GM18868 (cell line): Measurements from ENCODE around the gene CBLB.
"Not testable (repeated sequence)": the region's sequence is repeated elsewhere in the genome, so short reads cannot be mapped to it uniquely, and the experiment has no call there.

Experiments used
- ATAC-seq: cut with Tn5 transposase; IDR thresholded peaks from one replicate; pipeline ENCODE4 v1.9.1; 2021; ENCODE audit warnings: mild to moderate bottlenecking, moderate library complexity; ENCODE audit not compliant: unreplicated experiment

CBLB gene

GRCh38 chr3:105762749-105763658 lies 105.8 kb downstream of the CBLB start:
- ATAC-seq = no peak

DNA sequence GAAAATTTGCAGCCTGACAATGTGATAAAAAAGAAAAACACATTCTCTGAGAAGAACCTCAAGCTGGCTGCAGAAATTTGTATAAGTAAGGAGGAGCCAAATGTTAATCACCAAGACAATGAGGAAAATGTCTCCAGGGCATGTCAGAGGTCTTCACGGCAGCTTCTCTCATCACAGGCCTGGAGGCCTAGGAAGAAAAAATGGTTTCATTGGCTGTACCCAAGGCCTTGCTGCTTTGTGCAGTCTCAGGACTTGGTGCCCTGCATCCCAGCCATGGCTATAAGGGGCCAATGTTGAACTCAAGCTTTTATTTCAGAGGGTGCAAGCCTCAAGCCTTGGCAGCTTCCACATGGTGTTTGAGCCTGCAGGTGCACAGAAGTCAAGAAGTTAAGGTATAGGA lies 106.6 kb downstream of the CBLB start:
- ATAC-seq = not testable (repeated sequence)

DNA sequence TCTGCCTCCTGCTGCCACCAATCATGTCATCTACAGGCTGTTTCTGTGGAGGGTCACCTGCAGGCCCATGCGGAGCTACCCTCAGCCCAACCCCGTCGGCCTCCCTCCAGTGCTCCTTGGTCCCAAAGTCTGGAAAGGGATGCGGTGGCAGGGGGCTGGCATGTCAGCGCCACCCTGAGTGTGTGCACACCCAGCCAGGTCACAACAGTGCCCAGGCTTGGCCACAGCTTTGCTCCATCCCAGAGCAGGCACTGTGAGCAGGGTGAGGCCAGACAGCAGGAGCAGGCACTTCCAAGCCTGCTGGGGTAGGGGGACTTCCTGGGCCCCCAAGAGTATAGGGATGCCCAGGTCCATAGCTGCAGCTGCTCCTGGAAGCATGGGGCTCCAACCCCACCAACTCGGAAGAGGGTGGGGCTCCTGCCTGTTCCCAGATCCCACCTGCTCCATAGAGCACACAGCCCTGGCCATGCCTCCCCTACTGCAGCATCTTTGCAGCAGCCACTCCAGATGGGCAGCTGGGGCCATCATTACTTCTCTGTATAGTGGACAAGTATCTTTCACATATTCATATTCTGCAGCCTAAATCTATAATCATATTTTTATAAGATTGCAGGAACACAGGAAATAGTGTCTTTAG lies 109.3 kb downstream of the CBLB start:
- no peak for ATAC-seq

- no peak for ATAC-seq
Measured at GRCh38 chr3:105758451-105758850, 110.4 kb downstream of the CBLB start.

DNA sequence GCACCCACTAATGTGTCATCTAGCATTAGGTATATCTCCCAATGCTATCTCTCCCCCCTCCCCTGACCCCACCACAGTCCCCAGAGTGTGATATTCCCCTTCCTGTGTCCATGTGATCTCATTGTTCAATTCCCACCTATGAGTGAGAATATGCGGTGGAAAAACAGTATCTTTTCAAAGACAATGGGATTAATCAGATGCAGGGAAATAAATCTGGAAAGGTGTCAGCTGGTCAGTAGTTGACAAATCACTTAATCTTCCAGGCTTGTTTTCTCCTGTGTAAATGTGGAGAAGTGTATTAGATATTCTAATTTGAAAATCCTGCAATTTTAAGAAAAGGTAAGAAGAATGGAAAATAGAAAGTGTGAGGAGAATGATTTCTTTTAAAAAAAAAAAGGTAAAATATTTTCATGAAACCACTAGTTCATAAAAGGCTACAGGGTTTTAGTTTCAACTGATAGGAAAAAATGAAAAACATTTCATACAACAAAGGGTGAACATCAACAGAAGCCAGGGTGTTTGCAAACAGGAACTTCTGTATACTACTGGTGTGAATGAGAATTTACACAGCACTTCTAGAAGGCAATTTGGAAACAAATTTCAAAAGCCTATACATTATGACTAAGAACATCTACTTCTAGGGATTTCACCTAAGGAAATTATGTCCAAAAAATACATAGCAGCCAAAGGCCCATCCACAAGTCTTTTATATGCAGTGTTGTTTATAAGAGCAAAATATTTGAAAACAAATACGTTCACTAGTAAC lies 113.5 kb downstream of the CBLB start:
- ATAC-seq = no peak

DNA sequence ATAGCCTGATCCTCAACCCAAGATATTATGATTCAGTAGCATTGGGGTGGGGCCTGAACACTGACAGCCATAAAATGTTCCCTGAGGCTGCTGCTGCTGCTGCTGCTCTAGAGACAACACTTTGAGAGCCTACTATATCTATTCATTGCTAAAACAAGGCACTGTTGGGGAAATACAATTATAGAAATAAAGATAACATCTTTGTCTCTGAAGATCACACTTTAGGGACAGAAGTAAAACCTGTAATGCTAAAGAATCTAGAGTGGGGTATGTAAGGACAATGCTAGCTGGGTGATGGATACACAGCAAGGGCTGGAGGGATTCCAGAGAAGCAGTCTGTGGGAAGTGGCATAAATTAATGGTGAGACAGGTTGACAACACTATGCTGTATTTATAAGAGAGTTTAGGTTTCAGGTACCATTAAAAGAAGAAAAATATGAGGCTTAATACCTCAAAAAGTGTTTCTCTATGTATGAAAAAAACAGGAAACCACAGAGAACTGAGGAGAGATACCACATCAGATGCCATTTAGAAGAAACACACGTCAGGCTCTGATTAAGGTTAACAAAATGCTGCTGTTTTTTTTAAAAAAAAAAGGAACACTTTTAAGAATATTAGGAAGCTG lies 115.9 kb downstream of the CBLB start:
- ATAC-seq = peak; percentile 72

- ATAC-seq = no peak
Measured at GRCh38 chr3:105747696-105748095, 121.1 kb downstream of the CBLB start.

- ATAC-seq = no peak
Measured at GRCh38 chr3:105747060-105747541, 121.7 kb downstream of the CBLB start.

- ATAC-seq = no peak
Measured at GRCh38 chr3:105746231-105746996, 122.4 kb downstream of the CBLB start.

GRCh38 chr3:105745046-105745445 lies 123.8 kb downstream of the CBLB start:
- no peak for ATAC-seq

DNA sequence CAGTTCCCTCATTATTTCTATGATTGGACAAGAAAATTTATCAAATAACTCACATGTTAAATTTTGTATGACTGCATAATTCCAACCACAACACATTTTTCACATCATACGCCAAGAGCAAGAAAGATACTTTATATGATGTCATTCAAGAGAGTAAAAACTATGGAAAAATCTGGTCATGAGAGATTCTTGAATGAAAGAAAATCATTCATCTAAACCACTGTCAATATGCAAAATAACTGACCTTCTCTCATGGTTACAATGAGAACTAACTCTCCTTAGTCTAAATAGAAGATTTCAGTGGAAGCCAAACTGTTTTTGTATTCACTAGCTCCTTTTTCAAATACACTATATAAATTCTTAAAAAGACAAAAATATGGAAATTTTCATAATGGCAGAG lies 124.6 kb downstream of the CBLB start:
- ATAC-seq = no peak

DNA sequence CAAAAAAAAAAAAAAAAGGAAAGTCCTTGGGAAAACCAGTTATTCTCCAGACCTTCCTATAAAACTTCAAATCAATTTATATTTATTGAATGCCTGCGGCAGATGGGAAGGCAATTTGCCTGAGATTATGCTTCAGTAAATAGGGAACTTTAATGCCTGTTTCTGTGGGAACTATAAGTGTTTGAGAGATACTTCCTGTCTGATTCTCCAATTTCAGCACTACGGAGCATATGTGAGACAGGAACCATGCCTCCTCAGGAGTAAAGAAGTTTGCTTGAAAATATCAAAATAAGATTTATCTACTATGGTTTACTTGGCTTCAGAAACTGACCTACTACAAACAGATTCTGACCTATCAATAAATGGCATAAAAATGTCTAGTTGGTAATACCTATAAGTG lies 135.5 kb downstream of the CBLB start:
- no peak for ATAC-seq

- no peak for ATAC-seq
Measured at GRCh38 chr3:105731686-105732085, 137.1 kb downstream of the CBLB start.

- no peak for ATAC-seq
Measured at GRCh38 chr3:105730801-105731354, 137.9 kb downstream of the CBLB start.

- no peak for ATAC-seq
Measured at GRCh38 chr3:105729667-105730066, 139.1 kb downstream of the CBLB start.

- ATAC-seq = no peak
Measured at GRCh38 chr3:105728771-105729312, 140.0 kb downstream of the CBLB start.

- ATAC-seq = not testable (repeated sequence)
Measured at GRCh38 chr3:105727036-105727435, 141.8 kb downstream of the CBLB start.

DNA sequence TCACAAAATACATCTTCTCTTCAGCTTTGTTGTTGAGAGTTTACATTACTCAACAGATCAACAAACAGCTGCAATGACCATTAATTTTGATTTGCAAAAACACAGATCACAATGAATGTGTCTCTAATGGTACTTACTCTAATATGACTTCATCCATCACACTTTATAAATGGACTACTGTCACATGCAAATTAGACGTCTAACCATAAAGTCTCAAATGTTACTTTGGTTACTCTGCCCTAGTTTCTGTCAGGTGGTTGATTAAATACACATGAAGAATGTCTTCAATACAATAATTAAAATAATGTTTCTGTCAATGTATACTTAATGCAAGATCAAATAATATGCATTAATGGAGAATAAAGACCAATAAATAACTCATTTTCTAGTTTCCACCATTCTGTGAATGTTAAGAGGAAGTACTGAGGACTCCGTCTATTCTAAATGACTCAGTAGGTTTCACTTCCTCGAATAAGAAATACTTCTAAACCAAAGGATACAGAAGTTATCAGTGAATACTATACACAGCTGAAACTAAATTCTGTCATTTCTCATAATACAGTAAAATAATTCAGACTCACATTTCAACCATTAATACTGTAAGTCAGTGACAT lies 145.8 kb downstream of the CBLB start:
- ATAC-seq = peak; percentile 100

GRCh38 chr3:105719791-105720190 lies 149.0 kb downstream of the CBLB start:
- ATAC-seq = no peak
